ENCODE results near the gene VGLL2.
"Not testable (repeated sequence)": the region's sequence is repeated elsewhere in the genome, so short reads cannot be mapped to it uniquely, and the experiment has no call there.

VGLL2 gene

DNA sequence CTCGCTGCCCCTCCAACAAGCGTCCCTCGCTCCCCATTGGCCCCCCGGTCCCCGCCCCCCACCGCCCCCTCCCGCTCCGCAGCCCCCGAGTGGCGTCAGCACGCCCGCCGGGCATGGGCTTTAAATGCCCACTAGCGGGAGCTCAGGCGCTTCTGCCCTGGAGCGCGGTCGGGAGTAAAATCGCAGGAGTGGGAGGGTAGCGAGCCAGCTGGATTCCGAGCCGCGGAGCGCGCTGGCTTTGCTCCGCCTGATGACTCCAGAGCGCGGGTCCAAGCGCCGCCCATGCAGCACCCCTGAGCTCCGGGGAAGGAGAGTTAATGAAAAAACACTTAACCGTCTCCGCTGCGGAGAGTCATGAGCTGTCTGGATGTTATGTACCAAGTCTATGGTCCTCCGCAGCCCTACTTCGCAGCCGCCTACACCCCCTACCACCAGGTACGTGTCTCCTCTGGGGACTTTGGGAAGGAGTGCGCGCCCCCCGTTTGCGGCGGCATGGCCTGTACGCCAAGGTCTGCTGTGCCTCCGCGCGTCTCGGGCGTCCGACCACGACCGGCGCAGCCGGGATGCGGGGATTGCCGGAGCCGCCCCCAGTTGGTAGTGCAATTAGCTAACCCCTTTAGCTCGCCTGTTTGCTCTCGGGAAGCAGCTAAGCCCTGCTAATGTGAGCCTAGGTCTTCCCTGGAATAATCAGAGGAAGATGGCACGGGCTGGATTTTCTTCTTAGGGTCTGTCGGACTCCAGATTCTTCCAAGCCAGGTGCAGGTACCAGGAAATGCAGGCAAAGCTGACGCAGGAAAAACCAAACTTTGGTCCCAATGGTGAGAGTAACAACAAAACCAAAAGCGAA lies at the start of gene VGLL2:
VGLL2 (plus strand) TSS at position 149 of the 847 bp plus-strand sequence; CDS start at position 355, 206 bp downstream.
- DNase-seq: no peak

- no peak for DNase-seq
Observed at GRCh38 chr6:117222861-117223260, 42.5 kb upstream of the VGLL2 start.

GRCh38 chr6:117226778-117227177 lies 38.6 kb upstream of the VGLL2 start:
- no peak for DNase-seq

DNA sequence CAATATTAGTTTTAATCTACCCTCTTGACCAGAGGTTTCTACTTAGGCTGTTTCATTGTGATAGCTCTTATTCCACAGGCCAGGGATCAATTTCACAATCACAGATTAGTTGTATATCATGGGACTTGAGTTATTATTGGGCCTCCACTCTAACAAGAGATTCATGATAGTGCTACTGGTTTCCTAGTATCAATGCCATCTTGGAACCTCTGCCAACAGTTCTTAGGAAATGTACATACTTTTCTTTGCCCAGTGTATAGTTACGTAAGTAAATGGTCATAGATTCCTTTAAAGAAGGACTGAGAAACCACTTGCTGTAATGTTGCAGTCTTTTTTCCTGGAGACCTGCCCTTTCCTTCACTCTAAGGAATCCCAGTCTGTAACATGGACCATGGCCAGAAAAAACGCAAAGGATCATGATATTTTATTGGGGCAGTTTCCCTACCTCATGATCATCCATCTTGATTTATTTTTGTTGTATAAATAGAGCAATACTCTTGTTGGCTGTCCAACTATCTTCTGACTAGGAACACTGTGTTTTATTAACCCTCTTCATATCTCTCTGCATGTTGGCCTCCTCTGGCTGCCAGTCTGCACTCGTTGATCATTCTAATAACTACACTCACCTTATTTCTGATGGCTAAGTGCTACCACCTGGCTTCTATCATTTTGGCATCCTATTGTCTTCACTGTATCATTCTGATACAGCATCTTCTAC lies 38.0 kb upstream of the VGLL2 start:
- DNase-seq: no peak

DNA sequence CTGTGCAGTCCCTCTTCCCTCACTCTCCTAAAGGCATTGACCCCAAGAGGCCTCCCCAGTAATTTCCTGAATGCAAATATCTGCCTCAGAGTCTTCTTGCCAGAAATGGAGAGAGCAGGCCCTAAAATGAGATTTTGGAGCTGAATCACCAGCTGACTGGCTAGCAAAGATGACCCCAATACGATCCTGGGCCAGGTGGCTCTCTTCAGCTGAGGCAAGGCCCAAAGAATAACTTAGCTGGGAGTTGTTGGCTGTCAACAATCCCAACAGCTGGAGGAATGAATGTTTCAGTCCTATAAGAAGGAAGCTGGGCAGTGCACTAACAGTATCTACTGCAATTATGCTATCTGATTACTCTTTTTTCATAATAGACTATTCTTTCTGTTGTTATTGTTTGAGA lies 37.2 kb upstream of the VGLL2 start:
- DNase-seq: no peak

DNA sequence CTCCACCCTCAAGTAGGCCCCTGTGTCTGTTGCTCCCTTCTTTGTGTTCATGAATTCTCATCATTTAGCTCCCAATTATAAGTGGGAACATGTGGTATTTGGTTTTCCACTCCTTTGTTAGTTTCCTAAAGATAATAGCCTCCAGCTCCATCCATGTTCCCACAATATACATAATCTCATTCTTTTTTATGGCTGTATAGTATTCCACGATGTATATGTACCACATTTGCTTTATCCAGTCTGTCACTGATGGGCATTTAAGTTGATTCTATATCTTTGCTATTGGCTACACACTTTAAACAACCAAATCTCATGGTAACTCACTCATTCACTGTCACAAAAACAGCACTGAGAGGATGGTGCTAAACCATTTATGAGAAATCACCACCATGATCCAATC lies 35.5 kb upstream of the VGLL2 start:
- DNase-seq: no peak

GRCh38 chr6:117231466-117231865 lies 33.9 kb upstream of the VGLL2 start:
- no peak for DNase-seq

DNA sequence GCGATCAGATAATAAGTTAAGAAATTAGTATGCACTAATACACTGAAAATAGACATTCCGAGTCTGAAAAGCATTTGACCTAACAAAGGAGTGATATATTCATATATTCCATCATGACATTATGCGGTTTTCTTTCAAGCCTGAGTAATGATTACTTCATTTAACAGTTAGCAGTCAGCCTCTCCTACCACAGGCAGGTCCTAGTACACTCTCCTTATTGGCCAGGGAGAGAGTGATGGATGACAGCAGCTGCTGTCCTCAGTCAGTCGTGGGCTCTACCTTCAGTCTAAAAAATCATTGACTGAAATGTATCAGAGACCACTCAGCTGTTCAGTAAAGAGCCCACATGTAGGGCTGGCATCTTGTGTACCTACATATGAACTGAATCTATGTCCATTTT lies 33.2 kb upstream of the VGLL2 start:
- no peak for DNase-seq

- no peak for DNase-seq
Observed at GRCh38 chr6:117233145-117233544, 32.2 kb upstream of the VGLL2 start.

GRCh38 chr6:117237561-117237960 lies 27.8 kb upstream of the VGLL2 start:
- DNase-seq: no peak

DNA sequence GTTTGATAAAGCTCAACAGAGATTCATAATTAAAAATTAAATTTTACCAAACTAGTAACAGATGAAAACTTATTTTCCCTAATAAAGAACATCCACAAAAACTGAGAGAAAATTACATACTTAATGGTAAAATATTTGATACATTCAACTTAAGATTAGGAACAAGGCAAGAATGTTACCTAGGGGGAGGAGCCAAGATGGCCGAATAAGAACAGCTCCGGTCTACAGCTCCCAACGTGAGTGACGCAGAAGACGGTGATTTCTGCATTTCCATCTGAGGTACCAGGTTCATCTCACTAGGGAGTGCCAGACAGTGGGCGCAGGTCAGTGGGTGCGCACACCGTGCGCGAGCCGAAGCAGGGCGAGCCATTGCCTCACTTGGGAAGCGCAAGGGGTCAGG lies 20.8 kb upstream of the VGLL2 start:
- DNase-seq: not testable (repeated sequence)

DNA sequence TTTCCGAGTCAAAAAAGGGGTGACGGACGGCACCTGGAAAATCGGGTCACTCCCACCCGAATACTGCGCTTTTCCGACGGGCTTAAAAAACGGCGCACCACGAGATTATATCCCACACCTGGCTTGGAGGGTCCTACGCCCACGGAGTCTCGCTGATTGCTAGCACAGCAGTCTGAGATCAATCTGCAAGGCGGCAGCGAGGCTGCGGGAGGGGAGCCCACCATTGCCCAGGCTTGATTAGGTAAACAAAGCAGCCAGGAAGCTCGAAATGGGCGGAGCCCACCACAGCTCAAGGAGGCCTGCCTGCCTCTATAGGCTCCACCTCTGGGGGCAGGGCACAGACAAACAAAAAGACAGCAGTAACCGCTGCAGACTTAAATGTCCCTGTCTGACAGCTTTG lies 20.4 kb upstream of the VGLL2 start:
- not testable (repeated sequence) for DNase-seq

DNA sequence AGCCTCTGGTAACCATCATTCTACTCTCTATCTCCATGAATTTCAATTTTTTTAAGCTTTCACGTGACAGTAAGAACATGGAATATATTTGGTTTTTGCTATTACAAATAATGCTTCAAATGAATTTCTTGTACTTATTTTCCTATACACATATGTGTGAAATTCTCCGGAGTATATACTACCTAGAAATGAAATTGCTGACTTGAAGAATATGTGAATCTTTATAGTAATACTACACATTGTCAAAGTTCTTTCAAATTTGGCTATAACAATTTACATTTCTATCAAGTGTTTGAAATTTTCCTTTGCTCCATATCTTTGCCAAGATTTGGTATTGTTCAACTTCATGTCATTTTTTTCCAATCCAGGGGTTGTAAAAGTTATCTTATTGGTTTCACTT lies 11.6 kb upstream of the VGLL2 start:
- DNase-seq: no peak

- no peak for DNase-seq
Observed at GRCh38 chr6:117262799-117263198, 2.6 kb upstream of the VGLL2 start.

GRCh38 chr6:117263353-117263927 lies 1.9 kb upstream of the VGLL2 start:
- DNase-seq: no peak

- DNase-seq: no peak
Observed at GRCh38 chr6:117264369-117264691, 1.0 kb upstream of the VGLL2 start.

DNA sequence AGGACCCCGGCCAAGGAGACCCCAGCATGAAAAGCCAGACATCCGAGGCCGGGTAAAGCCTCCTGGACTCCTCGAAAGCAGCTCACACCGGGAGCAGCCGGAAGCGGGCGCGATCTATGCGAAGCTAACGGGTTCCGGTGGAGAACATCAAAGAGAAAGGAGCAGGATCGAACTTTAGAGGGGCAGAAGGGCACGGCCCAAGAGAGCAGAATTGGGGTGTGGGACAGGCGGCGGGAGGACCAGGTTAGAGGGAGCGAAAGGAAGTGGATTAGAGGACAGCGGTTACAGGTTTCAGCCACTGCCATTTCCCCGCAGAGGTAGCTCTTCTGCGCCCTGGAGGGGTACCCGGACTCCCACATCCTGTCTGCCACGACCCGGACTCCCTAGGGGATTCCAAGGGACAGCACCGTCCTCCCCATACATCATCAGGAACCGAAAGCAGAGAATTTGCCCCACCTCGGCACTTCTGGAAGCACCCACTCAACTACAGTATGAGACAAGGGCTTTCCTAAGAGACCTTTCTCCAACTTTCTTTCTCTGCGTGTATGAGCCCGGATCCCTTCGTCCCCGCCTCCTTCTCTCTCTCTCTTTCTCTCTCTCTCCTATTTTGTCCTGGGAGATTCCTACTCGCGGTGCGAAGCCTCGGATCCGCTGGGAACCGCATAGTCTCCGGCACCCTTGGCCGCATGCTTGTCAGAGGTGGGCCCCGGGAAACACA lies 507 bp upstream of the VGLL2 start:
- DNase-seq: no peak

DNA sequence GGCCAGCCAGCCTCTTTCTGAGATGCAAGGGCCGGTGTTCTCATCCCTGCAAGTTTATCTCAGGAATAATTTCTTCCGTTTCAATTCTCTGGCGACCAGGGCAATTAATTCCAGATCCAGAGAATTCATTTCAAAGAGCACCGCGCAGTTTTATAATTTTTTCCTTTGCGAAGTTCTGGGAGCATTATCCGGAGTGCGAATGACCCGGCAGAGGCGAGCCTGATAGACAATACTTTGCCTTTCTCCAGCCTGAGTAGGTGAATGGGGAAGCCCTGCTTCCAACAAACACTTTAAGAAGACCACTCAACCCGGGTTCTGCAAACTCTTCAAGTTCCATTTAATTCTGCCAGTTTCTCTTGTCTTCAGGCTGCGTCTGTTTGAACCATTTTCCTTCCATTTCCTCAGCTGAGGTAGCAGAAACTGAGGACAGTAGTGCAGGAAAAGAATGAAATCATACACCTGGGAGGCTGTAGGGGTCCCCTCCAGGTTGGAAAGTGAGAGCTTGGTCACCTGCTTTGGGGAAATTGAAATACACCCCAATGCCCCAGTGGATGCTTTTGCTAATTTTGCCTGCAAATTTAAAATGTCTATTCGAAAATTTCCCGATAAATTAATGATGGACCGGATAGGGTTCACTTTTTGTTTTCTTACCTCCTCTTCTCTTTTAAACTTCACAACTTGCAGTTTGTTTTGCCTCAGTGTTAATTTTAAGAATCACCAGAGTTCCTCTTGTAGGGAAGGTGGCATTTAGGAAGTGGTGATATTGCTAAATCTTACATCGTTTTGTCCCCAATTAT lies 1.1 kb downstream of the VGLL2 start:
- DNase-seq: no peak

DNA sequence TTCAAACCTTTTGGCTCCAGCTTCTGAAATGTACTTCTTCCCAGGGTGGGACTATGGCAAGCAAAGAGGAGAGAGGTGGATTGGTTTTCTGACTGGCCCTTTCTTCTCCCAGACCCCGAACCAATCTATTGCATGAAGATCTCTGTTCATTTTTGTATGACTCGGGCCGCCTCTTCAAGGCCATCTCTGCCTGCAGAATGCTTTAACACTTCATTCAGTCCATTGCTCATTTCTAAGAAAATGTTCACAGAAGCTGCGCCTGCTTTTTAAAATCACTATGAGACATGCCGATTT lies 1.6 kb downstream of the VGLL2 start:
- no peak for DNase-seq

DNA sequence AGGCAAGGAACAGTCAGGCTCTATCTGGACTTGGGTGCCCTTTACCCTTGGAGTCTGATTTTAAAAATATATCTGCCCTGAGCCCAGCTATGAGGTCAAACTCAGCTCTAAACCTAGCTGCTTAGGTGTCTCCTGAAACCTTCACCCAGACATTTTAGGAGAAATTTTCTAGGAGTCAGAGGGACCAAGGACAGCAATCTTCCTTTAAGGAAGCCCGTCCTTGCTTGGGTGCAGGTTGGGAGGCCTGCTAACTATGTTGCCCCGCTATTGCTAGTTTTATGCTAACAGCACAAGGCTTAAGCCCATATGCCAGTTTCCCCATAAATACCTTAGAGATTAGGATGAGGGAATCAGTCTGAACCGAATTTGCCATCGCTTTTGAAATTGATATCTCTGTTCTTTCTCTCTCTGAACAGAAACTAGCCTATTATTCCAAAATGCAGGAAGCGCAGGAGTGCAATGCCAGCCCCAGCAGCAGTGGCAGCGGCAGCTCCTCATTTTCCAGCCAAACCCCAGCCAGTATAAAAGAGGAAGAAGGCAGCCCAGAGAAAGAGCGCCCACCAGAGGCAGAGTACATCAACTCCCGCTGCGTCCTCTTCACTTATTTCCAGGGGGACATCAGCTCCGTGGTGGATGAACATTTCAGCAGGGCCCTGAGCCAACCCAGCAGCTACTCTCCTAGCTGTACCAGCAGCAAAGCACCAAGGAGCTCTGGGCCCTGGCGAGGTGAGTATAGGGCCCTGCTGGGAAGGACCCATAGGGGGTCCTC lies 2.6 kb downstream of the VGLL2 start:
- DNase-seq: no peak

DNA sequence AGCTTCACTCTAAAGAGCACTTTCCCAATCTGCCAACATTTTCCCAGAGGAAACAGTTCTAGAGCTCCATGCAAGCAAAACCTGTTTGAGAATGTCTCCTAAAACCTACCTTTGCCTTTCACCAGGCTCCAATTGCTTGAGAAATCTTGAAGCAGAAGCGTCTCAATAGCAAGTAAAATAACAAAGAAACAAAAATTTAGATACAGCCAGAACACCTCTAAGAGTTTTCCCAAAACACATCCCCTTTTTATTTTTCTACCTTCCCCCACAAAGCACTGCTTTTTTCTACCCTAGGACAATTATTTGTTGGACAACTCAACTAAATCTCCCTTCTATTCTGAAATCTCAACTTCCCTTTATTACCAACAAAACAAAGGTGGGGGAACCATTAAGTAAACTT lies 3.6 kb downstream of the VGLL2 start:
- no peak for DNase-seq

- no peak for DNase-seq
Observed at GRCh38 chr6:117269638-117270054, 4.3 kb downstream of the VGLL2 start.

Measured in activated T-cell treated with anti-CD3 and anti-CD28 coated beads for 4 hours (primary cell).